Activated CD8-positive, alpha-beta memory T cell treated with anti-CD3 and anti-CD28 coated beads, Interleukin-2, amount 50 U/mL, for 1 hour (primary cell): ENCODE measurements around the gene GMPPB.
A peak's percentile ranks its signal among the peaks of the same experiment; 100 is the strongest.

Experiments used
- DNase-seq: peaks from one replicate; pipeline ENCODE4 v3.0.0-alpha.2; 2020; ENCODE audit errors: extremely low read depth

GMPPB gene

DNA sequence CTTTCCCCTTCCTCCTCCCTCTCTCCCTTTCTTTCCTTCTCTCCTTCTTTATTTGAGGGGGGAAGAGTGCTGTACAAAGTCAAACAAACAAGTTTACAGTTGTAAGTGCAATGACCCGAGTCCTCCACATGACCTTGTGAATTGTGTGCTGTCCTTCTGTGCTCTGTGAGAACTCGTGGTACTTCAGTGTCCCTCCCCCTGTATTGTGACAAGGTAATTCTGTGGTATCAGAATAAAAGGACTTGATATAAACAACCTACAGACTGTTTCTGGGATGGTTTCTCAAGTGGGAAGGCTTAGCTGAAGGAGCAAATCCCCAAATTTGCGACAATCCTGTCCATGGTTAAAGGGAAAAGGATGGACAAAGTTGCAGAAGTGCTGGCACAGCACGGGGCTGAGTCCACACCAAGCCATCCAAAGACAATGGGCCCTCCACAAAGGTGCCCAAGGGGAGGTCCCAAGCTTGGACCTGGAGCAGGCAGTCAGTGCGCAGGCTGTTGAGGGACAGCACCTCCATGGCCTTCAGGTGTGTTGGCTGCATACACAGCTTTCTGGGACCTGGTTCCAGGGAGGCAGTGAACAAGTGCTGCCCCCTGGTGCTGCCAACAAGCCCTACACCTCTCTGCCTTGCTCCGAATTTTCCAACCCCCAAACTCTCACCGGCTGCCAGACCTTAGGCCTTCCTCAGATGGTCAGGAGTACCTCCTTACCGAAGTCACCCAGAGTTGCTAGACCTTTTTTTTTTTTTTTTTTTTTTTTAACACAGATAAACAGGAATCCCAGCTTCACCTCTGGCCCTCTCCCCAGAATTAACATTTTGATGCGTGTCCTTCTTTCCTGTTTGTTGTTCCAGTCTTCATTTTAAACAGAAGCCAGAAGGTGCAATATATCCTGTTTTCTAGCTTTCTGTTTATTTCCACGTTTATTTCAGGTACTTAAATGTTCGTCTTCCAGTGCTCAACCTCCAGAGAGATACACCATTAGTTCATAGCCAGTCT lies 52.2 kb downstream of the GMPPB start:
- peak; percentile 29 for DNase-seq

DNA sequence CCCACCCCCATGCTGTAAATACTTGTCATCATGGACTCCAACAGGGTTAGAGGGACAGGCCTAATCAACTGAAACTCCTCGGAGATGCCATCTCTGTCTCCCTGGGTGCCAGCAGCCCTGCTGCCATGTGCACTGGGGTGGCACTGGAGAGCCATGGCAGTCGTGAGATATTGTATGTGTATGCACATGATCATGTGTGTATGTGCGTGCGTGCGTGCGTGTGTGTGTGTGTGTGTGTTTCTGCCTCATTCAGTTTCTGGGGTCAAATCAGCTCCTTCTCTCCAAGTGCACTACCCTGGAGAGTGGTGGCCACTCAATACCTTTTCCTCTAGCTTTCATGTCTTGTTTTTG lies 52.8 kb downstream of the GMPPB start:
- no peak for DNase-seq
